ENCODE data around the gene MYBPC1.

GRCh38 chr12:101694986-101695385 lies 100.2 kb downstream of the MYBPC1 start:
- TF ChIP-seq TARDBP (IDR thresholded peaks at IDR 0.05) (no peak), SUZ12 (IDR thresholded peaks at IDR 0.05) (no peak), ZNF384 (IDR thresholded peaks at IDR 0.05) (no peak), ELF4 (IDR thresholded peaks at IDR 0.05) (no peak), BHLHE40 (IDR thresholded peaks at IDR 0.05; ENCODE audit: borderline replicate concordance) (no peak), CTBP1 (IDR thresholded peaks at IDR 0.05; ENCODE audit: borderline replicate concordance) (no peak), L3MBTL2 (conservative IDR thresholded peaks at IDR 0.05) (no peak), FOXM1 (IDR thresholded peaks at IDR 0.05; ENCODE audit: borderline replicate concordance) (no peak)

All from HEK293T (cell line).